ENCODE results near the gene RAB11FIP4. TPM values are rescaled to one million over a fixed set of nuclear protein-coding genes. Genes with fewer than 3 reads are reported as not detected.

RAB11FIP4 gene
- total RNA-seq, 8 experiments from 2014 or later: 7.0 to 44.2 (median 25.2) TPM

- H3K4me3 ChIP-seq: no peak overlapping the region
- ATAC-seq (replicated peaks in 6 of 8): peak in 2 of 8 experiments; percentile 16 to 20
- H3K27ac ChIP-seq: no peak overlapping the region
- in situ Hi-C loops (cut with MboI; ENCODE audit: low pct_unique_long_range_greater_than_20kb in 2 of 9, low sequenced_read_pairs in 9 of 9, unreplicated experiment in 9 of 9): loop anchor here in 2 of 9 experiments (10.0 to 25.0 kb wide), 2 partner anchors 89 to 91 kb away; no protein-coding TSS in a partner anchor
- H3K4me1 ChIP-seq (replicated peaks in 1 of 2): no peaks in the 10 kb centered on the region
- WGBS, 10 experiments: 60 to 100% (median 100%) methylated on average over 1 to 2 of the region's 21 CpGs; no CpG with 5 or more reads in 5 of the 10 experiments
Observed at GRCh38 chr17:31525801-31526549, 134.5 kb downstream of the RAB11FIP4 start.

- no peak overlapping the region for H3K4me3 ChIP-seq
- in situ Hi-C loops (cut with MboI; ENCODE audit: low pct_unique_long_range_greater_than_20kb in 2 of 9, low sequenced_read_pairs in 9 of 9, unreplicated experiment in 9 of 9): loop anchor here in 2 of 9 experiments (10.0 to 25.0 kb wide), 2 partner anchors 90 to 93 kb away; no protein-coding TSS in a partner anchor
- WGBS, 10 experiments: 48 to 100% (median 76%) methylated on average over 1 to 5 of the region's 5 CpGs; no CpG with 5 or more reads in 1 of the 10 experiments
- H3K4me1 ChIP-seq (replicated peaks in 1 of 2): no peaks in the 10 kb centered on the region
- H3K27ac ChIP-seq: no peak overlapping the region
- ATAC-seq (replicated peaks in 6 of 8): no peak
Observed at GRCh38 chr17:31527606-31528005, 136.1 kb downstream of the RAB11FIP4 start.

- 17 to 96% (median 69%) methylated on average over 1 to 11 of the region's 26 CpGs; no CpG with 5 or more reads in 5 of the 10 experiments for WGBS, 10 experiments
- in situ Hi-C loops (cut with MboI; ENCODE audit: low pct_unique_long_range_greater_than_20kb in 2 of 9, low sequenced_read_pairs in 9 of 9, unreplicated experiment in 9 of 9): loop anchor here in 2 of 9 experiments (10.0 to 25.0 kb wide), 2 partner anchors 91 to 94 kb away; no protein-coding TSS in a partner anchor
- H3K4me1 ChIP-seq (replicated peaks in 1 of 2): no peaks in the 10 kb centered on the region
- ATAC-seq (replicated peaks in 6 of 8): no peak
- H3K27ac ChIP-seq: no peak overlapping the region
- no peak overlapping the region for H3K4me3 ChIP-seq
Observed at GRCh38 chr17:31528291-31528874, 136.9 kb downstream of the RAB11FIP4 start.

DNA sequence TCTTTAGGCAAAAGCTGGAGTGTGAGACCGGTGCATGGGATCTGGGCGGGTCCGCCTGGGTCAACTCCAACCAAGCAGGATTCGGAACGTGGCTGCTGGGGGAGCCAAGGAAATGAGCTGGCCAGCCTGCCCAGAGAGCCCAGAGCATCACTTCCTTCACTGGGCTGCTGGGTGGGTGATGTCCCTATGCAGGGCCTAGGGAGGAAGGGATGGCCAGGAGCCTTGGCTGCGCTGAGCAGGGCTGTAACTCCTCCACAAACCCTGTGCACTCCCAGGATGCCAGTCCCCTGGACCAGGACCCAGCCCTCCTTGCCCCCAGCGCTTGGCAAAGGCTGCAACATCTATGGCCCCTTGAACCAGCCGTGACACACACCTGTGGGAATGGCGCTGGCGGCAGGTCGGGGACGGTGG lies 138.4 kb downstream of the RAB11FIP4 start:
- no peak overlapping the region for H3K27ac ChIP-seq
- in situ Hi-C loops (cut with MboI; ENCODE audit: low pct_unique_long_range_greater_than_20kb in 2 of 9, low sequenced_read_pairs in 9 of 9, unreplicated experiment in 9 of 9): loop anchor here in 2 of 9 experiments (10.0 to 25.0 kb wide), 2 partner anchors 93 to 95 kb away; no protein-coding TSS in a partner anchor
- WGBS, 10 experiments: 50 to 94% (median 80%) methylated on average over 1 to 9 of the region's 12 CpGs; no CpG with 5 or more reads in 3 of the 10 experiments
- H3K4me1 ChIP-seq (replicated peaks in 1 of 2): no peaks in the 10 kb centered on the region
- H3K4me3 ChIP-seq: no peak overlapping the region
- no peak for ATAC-seq (replicated peaks in 6 of 8)

DNA sequence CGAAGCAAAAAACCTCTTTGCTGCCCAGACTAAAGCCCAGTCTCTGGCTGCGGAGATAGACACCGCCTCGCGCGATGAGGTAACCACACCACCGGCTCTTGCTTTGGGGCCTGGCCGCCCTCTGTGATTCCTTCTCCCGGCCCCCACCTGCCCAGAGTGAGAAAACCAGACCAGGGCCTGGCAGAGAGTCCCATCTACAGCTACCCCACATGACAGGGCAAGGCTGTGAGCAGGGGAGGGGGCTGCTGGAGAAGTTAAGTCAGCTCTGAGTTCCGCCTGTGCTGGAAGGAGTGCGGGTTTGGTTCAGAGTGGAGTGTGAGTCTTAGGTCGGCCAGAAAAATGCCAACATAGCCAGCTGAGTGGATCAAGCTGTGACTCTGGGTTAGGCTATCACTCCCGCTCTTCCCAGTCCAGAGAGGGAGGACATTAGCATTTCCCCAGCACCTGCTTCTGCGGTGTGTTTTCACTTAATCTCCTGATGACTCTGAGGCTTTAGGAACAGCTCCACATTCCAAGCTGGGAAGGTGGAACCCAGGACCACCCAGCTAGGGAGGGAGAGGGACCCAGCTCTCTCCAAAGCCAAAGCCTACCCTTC lies 139.0 kb downstream of the RAB11FIP4 start:
- 40 to 93% (median 80%) methylated on average over 1 to 11 of the region's 14 CpGs; no CpG with 5 or more reads in 3 of the 10 experiments for WGBS, 10 experiments
- Histone ChIP-seq H3K4me1 (replicated peaks in 1 of 2) (no peaks in the 10 kb centered on the region), H3K4me3 (no peak overlapping the region), H3K27ac (no peak overlapping the region)
- in situ Hi-C loops (cut with MboI; ENCODE audit: low pct_unique_long_range_greater_than_20kb in 2 of 9, low sequenced_read_pairs in 9 of 9, unreplicated experiment in 9 of 9): loop anchor here in 1 of 9 experiments (25.0 kb wide), 1 partner anchor 93 kb away; no protein-coding TSS in a partner anchor
- ATAC-seq (replicated peaks in 6 of 8): no peak

DNA sequence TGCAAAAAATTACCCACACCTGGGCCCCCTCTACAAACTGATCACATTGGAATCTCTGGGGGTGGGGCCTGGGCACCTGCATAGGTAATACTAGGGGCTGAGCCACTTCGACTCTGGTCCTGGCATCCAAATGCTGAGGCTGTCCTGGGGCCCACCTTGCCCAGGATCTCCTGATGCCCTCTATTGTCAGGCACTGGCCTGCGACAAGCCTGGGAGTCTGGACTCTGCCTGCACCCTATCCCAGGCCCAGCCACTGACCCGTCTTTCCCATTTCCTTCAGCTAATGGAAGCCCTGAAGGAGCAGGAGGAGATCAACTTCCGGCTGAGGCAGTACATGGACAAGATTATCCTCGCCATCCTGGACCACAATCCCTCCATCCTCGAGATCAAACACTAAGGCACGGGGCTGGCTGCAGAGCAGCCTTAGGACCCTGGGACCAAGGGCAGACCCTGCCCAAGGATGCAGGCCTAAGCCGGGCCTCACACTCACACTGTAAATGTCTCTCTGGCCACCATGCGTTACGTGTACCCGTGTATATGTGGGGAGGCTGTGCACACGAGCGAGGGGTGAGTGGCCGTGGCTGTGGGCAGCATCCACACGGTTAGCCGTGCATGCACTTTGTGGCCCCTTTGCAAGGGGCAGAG lies 140.0 kb downstream of the RAB11FIP4 start:
- WGBS, 10 experiments: 58 to 100% (median 95%) methylated on average over 2 to 15 of the region's 16 CpGs; no CpG with 5 or more reads in 3 of the 10 experiments

GRCh38 chr17:31532081-31532480 lies 140.6 kb downstream of the RAB11FIP4 start:
- 86 to 100% (median 90%) methylated on average over 1 to 6 of the region's 7 CpGs; no CpG with 5 or more reads in 3 of the 10 experiments for WGBS, 10 experiments
- in situ Hi-C loops (cut with MboI; ENCODE audit: low pct_unique_long_range_greater_than_20kb in 2 of 9, low sequenced_read_pairs in 9 of 9, unreplicated experiment in 9 of 9): loop anchor here in 1 of 9 experiments (25.0 kb wide), 1 partner anchor 95 kb away; no protein-coding TSS in a partner anchor

More for the DNA sequence above, 140.0 kb downstream of the RAB11FIP4 start:
- no peak for ATAC-seq (replicated peaks in 6 of 8)
- Histone ChIP-seq H3K4me1 (replicated peaks in 1 of 2) (no peaks in the 10 kb centered on the region), H3K27ac (no peak overlapping the region), H3K4me3 (no peak overlapping the region)
- in situ Hi-C loops (cut with MboI; ENCODE audit: low pct_unique_long_range_greater_than_20kb in 2 of 9, low sequenced_read_pairs in 9 of 9, unreplicated experiment in 9 of 9): loop anchor here in 1 of 9 experiments (25.0 kb wide), 1 partner anchor 94 kb away; no protein-coding TSS in a partner anchor

GRCh38 chr17:31532526-31532925 lies 141.1 kb downstream of the RAB11FIP4 start:
- no peak for ATAC-seq (replicated peaks in 6 of 8)
- Histone ChIP-seq H3K4me3 (no peak overlapping the region), H3K4me1 (replicated peaks in 1 of 2) (no peaks in the 10 kb centered on the region), H3K27ac (no peak overlapping the region)
- in situ Hi-C loops (cut with MboI; ENCODE audit: low pct_unique_long_range_greater_than_20kb in 2 of 9, low sequenced_read_pairs in 9 of 9, unreplicated experiment in 9 of 9): loop anchor here in 1 of 9 experiments (25.0 kb wide), 1 partner anchor 95 kb away; no protein-coding TSS in a partner anchor
- 80 to 100% (median 93%) methylated on average over 1 to 5 of the region's 10 CpGs for WGBS, 10 experiments

More at GRCh38 chr17:31532081-31532480, 140.6 kb downstream of the RAB11FIP4 start:
- Histone ChIP-seq H3K4me3 (no peak overlapping the region), H3K27ac (no peak overlapping the region), H3K4me1 (replicated peaks in 1 of 2) (no peaks in the 10 kb centered on the region)
- ATAC-seq (replicated peaks in 6 of 8): no peak

- no peaks in the 10 kb centered on the region for H3K4me1 ChIP-seq (replicated peaks in 1 of 2)
- no peak overlapping the region for H3K27ac ChIP-seq
- no peak overlapping the region for H3K4me3 ChIP-seq
- 4 to 67% (median 29%) methylated on average over 1 to 6 of the region's 10 CpGs; no CpG with 5 or more reads in 4 of the 10 experiments for WGBS, 10 experiments
- peak; percentile 53 to 80 (median 70) for ATAC-seq (replicated peaks in 6 of 8)
- in situ Hi-C loops (cut with MboI; ENCODE audit: low pct_unique_long_range_greater_than_20kb in 2 of 9, low sequenced_read_pairs in 9 of 9, unreplicated experiment in 9 of 9): loop anchor here in 1 of 9 experiments (25.0 kb wide), 1 partner anchor 96 kb away; no protein-coding TSS in a partner anchor
Observed at GRCh38 chr17:31533546-31534155, 142.2 kb downstream of the RAB11FIP4 start.

GRCh38 chr17:31534223-31534888 lies 142.9 kb downstream of the RAB11FIP4 start:
- Histone ChIP-seq H3K4me3 (no peak overlapping the region), H3K27ac (no peak overlapping the region), H3K4me1 (replicated peaks in 1 of 2) (no peaks in the 10 kb centered on the region)
- no peak for ATAC-seq (replicated peaks in 6 of 8)
- in situ Hi-C loops (cut with MboI; ENCODE audit: low pct_unique_long_range_greater_than_20kb in 2 of 9, low sequenced_read_pairs in 9 of 9, unreplicated experiment in 9 of 9): loop anchor here in 1 of 9 experiments (25.0 kb wide), 1 partner anchor 97 kb away; no protein-coding TSS in a partner anchor
- WGBS, 10 experiments: 53 to 100% (median 90%) methylated on average over 2 to 10 of the region's 10 CpGs; no CpG with 5 or more reads in 1 of the 10 experiments

GRCh38 chr17:31535581-31535981 lies 144.1 kb downstream of the RAB11FIP4 start:
- in situ Hi-C loops (cut with MboI; ENCODE audit: low pct_unique_long_range_greater_than_20kb in 2 of 9, low sequenced_read_pairs in 9 of 9, unreplicated experiment in 9 of 9): loop anchor here in 1 of 9 experiments (25.0 kb wide), 1 partner anchor 98 kb away; no protein-coding TSS in a partner anchor

More at GRCh38 chr17:31535581-31535981, 144.1 kb downstream of the RAB11FIP4 start:
- H3K4me1 ChIP-seq (replicated peaks in 1 of 2): no peaks in the 10 kb centered on the region
- no peak overlapping the region for H3K27ac ChIP-seq
- no peak overlapping the region for H3K4me3 ChIP-seq
- WGBS, 10 experiments: 100% methylated on average over 1 of the region's 2 CpGs; no CpG with 5 or more reads in 9 of the 10 experiments
- ATAC-seq (replicated peaks in 6 of 8): no peak
